Cardiac muscle cell (in vitro differentiated cells and primary cell): ENCODE data around the gene PSMD1. TPM values are rescaled to one million over a fixed set of nuclear protein-coding genes. Genes with fewer than 3 reads are reported as not detected.
"Not testable (repeated sequence)": the region's sequence is repeated elsewhere in the genome, so short reads cannot be mapped to it uniquely, and the experiment has no call there.

ENCODE experiments used
- DNase-seq, 2 donors: peaks; one replicate each; pipeline versions ENCODE4 v3.0.0 to v3.0.0-alpha.2; 2010 to 2017; ENCODE audit warnings: low read depth in 1 of 2, low spot score in 1 of 2
- H3K27ac ChIP-seq: fragments of 200-600 bp; sonication (generic); 2 replicates; pipeline ENCODE4 v1.5.1; 2016
- H3K27me3 ChIP-seq: fragments of 200-600 bp; sonication (generic); 2 replicates; pipeline ENCODE4 v1.6.0; 2016; ENCODE audit warnings: control low read depth
- H3K36me3 ChIP-seq: fragments of 200-600 bp; sonication (generic); 2 replicates; pipeline ENCODE4 v1.5.1; 2016; ENCODE audit warnings: control low read depth
- H3K4me1 ChIP-seq: fragments of 200-600 bp; sonication (generic); 2 replicates; pipeline ENCODE4 v1.8.1; 2017; ENCODE audit warnings: low read depth, mild to moderate bottlenecking, mixed run types
- H3K4me3 ChIP-seq: fragments of 200-600 bp; sonication (generic); 2 replicates; pipeline ENCODE4 v1.5.1; 2016; ENCODE audit warnings: mild to moderate bottlenecking
- H3K9me3 ChIP-seq: fragments of 200-600 bp; sonication (generic); 2 replicates; pipeline ENCODE4 v1.5.1; 2017; ENCODE audit warnings: low read depth, mild to moderate bottlenecking, control low read depth
- CTCF ChIP-seq: IDR thresholded peaks from 2 replicates; pipeline ENCODE4 v1.5.1; 2012; ENCODE audit warnings: low read depth, mild to moderate bottlenecking, low read length
- polyA plus RNA-seq: library from polyadenylated mRNA; unstranded; fragments of >200 nt; fragmentation: Nextera tagmentation; extraction: Ambion mirVana; gene quantifications from 2 replicates; pipeline ENCODE4 v1.2.1, GENCODE V29; 2016
- total RNA-seq: library from RNA; depleted of rRNA; stranded (reverse); fragments of >200 nt; gene quantifications from 2 replicates; pipeline ENCODE4 v1.2.3, GENCODE V29; 2016

Gene PSMD1
- total and polyA plus RNA-seq, 2 experiments from 2014 or later, result 122 to 133 TPM

GRCh38 chr2:231190531-231191197 is 134.0 kb downstream of the PSMD1 start:
- Histone ChIP-seq H3K4me3 (no peak overlapping the region), H3K9me3 (no peaks in the 10 kb centered on the region), H3K36me3 (no peaks in the 10 kb centered on the region), H3K4me1 (no peaks in the 10 kb centered on the region), H3K27ac (no peak overlapping the region), H3K27me3 (no peaks in the 10 kb centered on the region)
- DNase-seq, result peak in 1 of 2 donors; percentile 73
- peak; percentile 11 for TF ChIP-seq CTCF

- no peaks in the 10 kb centered on the region for H3K9me3 ChIP-seq
- H3K36me3 ChIP-seq, result no peaks in the 10 kb centered on the region
- H3K27me3 ChIP-seq, result no peaks in the 10 kb centered on the region
- TF ChIP-seq CTCF, result peak; percentile 89
- H3K4me3 ChIP-seq, result no peak overlapping the region
- no peaks in the 10 kb centered on the region for H3K4me1 ChIP-seq
- peak; percentile 71 to 93 for DNase-seq
- no peak overlapping the region for H3K27ac ChIP-seq
Measured at GRCh38 chr2:231191896-231192872, 135.5 kb downstream of the PSMD1 start.

- no peak for DNase-seq
- Histone ChIP-seq H3K4me3 (no peak overlapping the region), H3K4me1 (no peaks in the 10 kb centered on the region), H3K9me3 (no peaks in the 10 kb centered on the region), H3K36me3 (no peaks in the 10 kb centered on the region), H3K27ac (no peak overlapping the region), H3K27me3 (no peaks in the 10 kb centered on the region)
- TF ChIP-seq CTCF, result no peak
Measured at GRCh38 chr2:231193216-231193615, 136.5 kb downstream of the PSMD1 start.

- no peak overlapping the region for H3K4me3 ChIP-seq
- TF ChIP-seq CTCF, result no peak
- DNase-seq, result no peak
- no peak overlapping the region for H3K27ac ChIP-seq
- no peaks in the 10 kb centered on the region for H3K9me3 ChIP-seq
- H3K4me1 ChIP-seq, result peaks cover 7% of the 10 kb centered on the region
- no peaks in the 10 kb centered on the region for H3K27me3 ChIP-seq
- H3K36me3 ChIP-seq, result no peaks in the 10 kb centered on the region
Measured at GRCh38 chr2:231196592-231196991, 139.9 kb downstream of the PSMD1 start.

- not testable (repeated sequence) for H3K4me1 ChIP-seq, H3K4me3 ChIP-seq, DNase-seq, H3K27ac ChIP-seq, H3K27me3 ChIP-seq, H3K9me3 ChIP-seq, H3K36me3 ChIP-seq
Measured at GRCh38 chr2:231197196-231197595, 140.5 kb downstream of the PSMD1 start.

- Histone ChIP-seq H3K36me3 (no peaks in the 10 kb centered on the region), H3K27me3 (no peaks in the 10 kb centered on the region), H3K9me3 (no peaks in the 10 kb centered on the region), H3K4me1 (peaks cover 7% of the 10 kb centered on the region), H3K27ac (peak overlapping the region; percentile 3), H3K4me3 (peak overlapping the region; percentile 82)
- TF ChIP-seq CTCF, result no peak
- DNase-seq, result no peak
Measured at GRCh38 chr2:231197706-231198290, 141.1 kb downstream of the PSMD1 start.
